ENCODE measurements around the gene ZNF865. TPM values are rescaled to one million over a fixed set of nuclear protein-coding genes. Genes with fewer than 3 reads are reported as not detected.

The ZNF865 gene
- total and polyA plus RNA-seq, 2 of the 8 experiments (the other 6 are each of a cell fraction or from before 2014, with no cell fraction given): 3.5 to 13.6 TPM

- TF ChIP-seq TAF7 (optimal IDR thresholded peaks at IDR 0.05; ENCODE audit: borderline replicate concordance, low read depth, low read length): no peak
Measured at GRCh38 chr19:55643887-55644176, 38.4 kb downstream of the ZNF865 start (continued).

All from H1 (cell line).